ENCODE measurements around the gene ADAMTS14. TPM values are rescaled to one million over a fixed set of nuclear protein-coding genes. Genes with fewer than 3 reads are reported as not detected.

ADAMTS14 gene
- total RNA-seq, 1 experiment from 2014 or later: 1.6 TPM

- Mint-ChIP-seq H3K9me3 (no peaks in the 10 kb centered on the region), H3K27me3 (ENCODE audit: low read depth) (no peaks in the 10 kb centered on the region), H3K4me3 (no peak overlapping the region), H3K36me3 (ENCODE audit: insufficient read depth in 1 of 3, low read depth in 3 of 3) (no peaks in the 10 kb centered on the region), H3K27ac (no peak overlapping the region), H3K4me1 (0 out of 4 replicates have a peak, but pooled peaks cover 0 to under 1% of the 10 kb centered on the region in 2 experiments)
- Histone ChIP-seq H3K9ac (ENCODE audit: extremely low read depth, insufficient read length, low read length) (no peak overlapping the region), H2BK20ac (ENCODE audit: low read depth, low read length, poor library complexity, severe bottlenecking) (no peak overlapping the region), H3K4me2 (ENCODE audit: insufficient read depth, insufficient read length, low read length) (no peak overlapping the region), H3K27ac (ENCODE audit: insufficient read length, low read depth, low read length) (no peak overlapping the region), H4K91ac (ENCODE audit: insufficient read length, low read depth, low read length) (no peak overlapping the region), H3K23me2 (ENCODE audit: insufficient read length, low read depth, low read length, poor library complexity, severe bottlenecking) (no peaks in the 10 kb centered on the region), H3K4me1 (ENCODE audit: insufficient read depth, low read length) (no peaks in the 10 kb centered on the region), H3K18ac (ENCODE audit: insufficient read length, low read depth, low read length) (no peak overlapping the region), H2BK12ac (ENCODE audit: insufficient read length, low read depth, low read length) (no peak overlapping the region), H3K27me3 (ENCODE audit: insufficient read depth, low read length) (no peaks in the 10 kb centered on the region), H3K56ac (ENCODE audit: insufficient read length, low read depth, low read length) (no peak overlapping the region), H2BK15ac (ENCODE audit: low read depth, low read length) (no peak overlapping the region), H2BK120ac (ENCODE audit: low read depth, low read length, poor library complexity, severe bottlenecking) (no peak overlapping the region), H3K23ac (ENCODE audit: insufficient read length, low read depth, low read length) (no peak overlapping the region), H3T11ph (ENCODE audit: low read length) (no peak overlapping the region), H3K79me2 (ENCODE audit: insufficient read depth, low read length) (no peaks in the 10 kb centered on the region), H4K8ac (replicated peaks; ENCODE audit: insufficient read length, low read depth, low read length) (no peak overlapping the region), H4K20me1 (ENCODE audit: control insufficient read depth, insufficient read depth, insufficient read length) (no peaks in the 10 kb centered on the region), H3K79me1 (ENCODE audit: insufficient read depth, low read depth, low read length, poor library complexity, severe bottlenecking) (no peaks in the 10 kb centered on the region), H3K9me3 (ENCODE audit: control insufficient read depth, low read depth, low read length) (no peaks in the 10 kb centered on the region), H2BK5ac (ENCODE audit: insufficient read length, low read length) (no peak overlapping the region), H2AK5ac (ENCODE audit: insufficient read length, low read length) (no peak overlapping the region), H3K4ac (ENCODE audit: low read depth, low read length) (no peak overlapping the region), H2AFZ (ENCODE audit: low read length) (no peak overlapping the region), H4K5ac (ENCODE audit: insufficient read length, low read depth, low read length) (no peak overlapping the region), H3K14ac (ENCODE audit: insufficient read depth, low read length) (no peak overlapping the region)
- TF ChIP-seq CTCF (conservative IDR thresholded peaks at IDR 0.05): no peak
- no peak for DNase-seq
- WGBS (ENCODE audit: extremely low coverage, insufficient read length, low lambda C conversion rate): no CpG with 5 or more reads among the region's 18 CpGs
Observed at GRCh38 chr10:70705121-70705861, 33.0 kb downstream of the ADAMTS14 start.
